IMR-90 (cell line): ENCODE results near the gene FAM117B.
A peak's percentile ranks its signal among the peaks of the same experiment; 100 is the strongest.

Experiments
- MAFK ChIP-seq: IDR thresholded peaks from 2 replicates; pipeline ENCODE4 v1.6.1; 2012; ENCODE audit warnings: low read depth, low read length, improper control_type of control experiment
- MAZ ChIP-seq: IDR thresholded peaks from 2 replicates; pipeline ENCODE4 v1.6.1; 2012; ENCODE audit warnings: low read depth, mild to moderate bottlenecking, low read length, improper control_type of control experiment, moderate library complexity, borderline replicate concordance
- POLR2A ChIP-seq: IDR thresholded peaks from 2 replicates; pipeline ENCODE4 v1.6.1; 2012; ENCODE audit warnings: mild to moderate bottlenecking, low read depth, low read length
- RCOR1 ChIP-seq: IDR thresholded peaks from 2 replicates; pipeline ENCODE4 v1.6.1; 2012; ENCODE audit warnings: mild to moderate bottlenecking, low read length, improper control_type of control experiment; ENCODE audit not compliant: insufficient replicate concordance
- RFX5 ChIP-seq: IDR thresholded peaks from 2 replicates; pipeline ENCODE4 v1.8.0; 2012; ENCODE audit warnings: low read depth, mild to moderate bottlenecking, low read length, moderate library complexity
- TF ChIP-seq, protein P1 (sequence below): conservative IDR thresholded peaks from 2 replicates; pipeline ENCODE4 v1.5.1; 2012; ENCODE audit warnings: mild to moderate bottlenecking, low read depth, low read length, improper control_type of control experiment
- TF ChIP-seq, protein P2 (sequence below): fragments of 150-350 bp; IDR thresholded peaks from 2 replicates; pipeline ENCODE4 v1.6.1; 2017; ENCODE audit warnings: mild to moderate bottlenecking, antibody characterized with exemption, low read length, low read depth

DNA sequence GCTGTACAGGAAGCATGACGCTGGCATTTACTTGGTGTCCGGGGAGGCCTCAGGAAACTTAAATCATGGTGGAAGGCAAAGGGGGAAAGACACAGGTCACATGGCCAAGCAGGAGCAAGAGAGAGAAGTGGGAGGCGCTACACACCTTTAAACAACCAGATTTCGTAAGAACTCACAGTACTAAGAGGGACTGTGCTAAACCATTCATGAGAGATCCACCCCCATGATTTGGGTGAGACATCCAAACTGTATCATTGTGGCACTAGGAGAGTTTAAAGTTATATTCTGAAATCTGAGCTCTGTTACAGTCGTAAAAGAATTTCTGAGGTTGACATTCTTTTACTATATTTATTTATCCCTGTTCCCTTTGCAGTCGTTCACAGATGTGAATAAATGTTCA lies 120.2 kb downstream of the FAM117B start:
- TF ChIP-seq, protein P1, sequence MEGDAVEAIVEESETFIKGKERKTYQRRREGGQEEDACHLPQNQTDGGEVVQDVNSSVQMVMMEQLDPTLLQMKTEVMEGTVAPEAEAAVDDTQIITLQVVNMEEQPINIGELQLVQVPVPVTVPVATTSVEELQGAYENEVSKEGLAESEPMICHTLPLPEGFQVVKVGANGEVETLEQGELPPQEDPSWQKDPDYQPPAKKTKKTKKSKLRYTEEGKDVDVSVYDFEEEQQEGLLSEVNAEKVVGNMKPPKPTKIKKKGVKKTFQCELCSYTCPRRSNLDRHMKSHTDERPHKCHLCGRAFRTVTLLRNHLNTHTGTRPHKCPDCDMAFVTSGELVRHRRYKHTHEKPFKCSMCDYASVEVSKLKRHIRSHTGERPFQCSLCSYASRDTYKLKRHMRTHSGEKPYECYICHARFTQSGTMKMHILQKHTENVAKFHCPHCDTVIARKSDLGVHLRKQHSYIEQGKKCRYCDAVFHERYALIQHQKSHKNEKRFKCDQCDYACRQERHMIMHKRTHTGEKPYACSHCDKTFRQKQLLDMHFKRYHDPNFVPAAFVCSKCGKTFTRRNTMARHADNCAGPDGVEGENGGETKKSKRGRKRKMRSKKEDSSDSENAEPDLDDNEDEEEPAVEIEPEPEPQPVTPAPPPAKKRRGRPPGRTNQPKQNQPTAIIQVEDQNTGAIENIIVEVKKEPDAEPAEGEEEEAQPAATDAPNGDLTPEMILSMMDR = no peak
- TF ChIP-seq MAFK = no peak
- TF ChIP-seq, protein P2, sequence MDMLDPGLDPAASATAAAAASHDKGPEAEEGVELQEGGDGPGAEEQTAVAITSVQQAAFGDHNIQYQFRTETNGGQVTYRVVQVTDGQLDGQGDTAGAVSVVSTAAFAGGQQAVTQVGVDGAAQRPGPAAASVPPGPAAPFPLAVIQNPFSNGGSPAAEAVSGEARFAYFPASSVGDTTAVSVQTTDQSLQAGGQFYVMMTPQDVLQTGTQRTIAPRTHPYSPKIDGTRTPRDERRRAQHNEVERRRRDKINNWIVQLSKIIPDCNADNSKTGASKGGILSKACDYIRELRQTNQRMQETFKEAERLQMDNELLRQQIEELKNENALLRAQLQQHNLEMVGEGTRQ = 0 out of 2 replicates have a peak, but pooled peaks have one; percentile 17
- no peak for TF ChIP-seq RFX5
- no peak for TF ChIP-seq MAZ
- no peak for TF ChIP-seq RCOR1
- no peak for TF ChIP-seq POLR2A
